CD4-positive, alpha-beta T cell (primary cell): Measurements from ENCODE around the gene C19orf25. TPM values are rescaled to one million over a fixed set of nuclear protein-coding genes. Genes with fewer than 3 reads are reported as not detected.
A peak's percentile ranks its signal among the peaks of the same experiment; 100 is the strongest.

ENCODE experiments used
- ATAC-seq: fragments of 200-7000 bp; cut with Tn5 transposase; one replicate; pipeline ENCODE4 v1.10.0; 2022; ENCODE audit warnings: mild to moderate bottlenecking; ENCODE audit not compliant: poor library complexity
- CTCF ChIA-PET: fragments of 350-600 bp; sonication (Branson Sonifier 250); formaldehyde crosslinking; loops from one replicate; lab custom pipeline; 2021; ENCODE audit warnings: antibody characterized with exemption, inconsistent platforms; lab: Charles Lee
- POLR2A ChIA-PET: fragments of 350-600 bp; sonication (Branson Sonifier 250); formaldehyde crosslinking; loops from one replicate; lab custom pipeline; 2021; ENCODE audit warnings: antibody characterized with exemption, inconsistent platforms; lab: Charles Lee
- DNase-seq, 14 experiments: peaks; one replicate each; pipeline ENCODE4 v3.0.0-alpha.2; 2013 to 2020; ENCODE audit warnings: mixed read lengths in 2 of 14
- H3K27ac ChIP-seq, 2 donors: one replicate each; pipeline versions ENCODE4 v1.5.1 to v1.7.0; 2013; ENCODE audit warnings: low read length in 2 of 2, low read depth in 1 of 2, mild to moderate bottlenecking in 1 of 2
- H3K27me3 ChIP-seq, 2 experiments: 1 replicate in 1 of 2; 2 replicates in 1 of 2; pipeline versions ENCODE4 v1.6.1 to v1.7.0; 2013; ENCODE audit warnings: low read length in 2 of 2, control low read depth in 1 of 2, mild to moderate bottlenecking in 1 of 2, moderate library complexity in 1 of 2; ENCODE audit not compliant: insufficient read depth in 2 of 2, control insufficient read depth in 1 of 2
- H3K36me3 ChIP-seq: one replicate; pipeline ENCODE4 v1.6.1; 2013; ENCODE audit warnings: low read length, control low read depth; ENCODE audit not compliant: insufficient read depth
- H3K4me1 ChIP-seq: one replicate; pipeline ENCODE4 v1.6.1; 2013; ENCODE audit warnings: low read length, control low read depth; ENCODE audit not compliant: insufficient read depth
- H3K4me3 ChIP-seq: one replicate; pipeline ENCODE4 v1.5.1; 2013; ENCODE audit warnings: mild to moderate bottlenecking, low read length, moderate library complexity
- H3K9me3 ChIP-seq, 2 experiments: 1 replicate in 1 of 2; 2 replicates in 1 of 2; pipeline versions ENCODE4 v1.6.1 to v1.7.0; 2013; ENCODE audit warnings: low read length in 2 of 2, mild to moderate bottlenecking in 2 of 2, control low read depth in 1 of 2, moderate library complexity in 1 of 2; ENCODE audit not compliant: control insufficient read depth in 1 of 2, insufficient read depth in 1 of 2
- H3K27ac Mint-ChIP-seq: one replicate; pipeline ENCODE4 v1.8.0; 2020; ENCODE audit warnings: mixed read lengths
- H3K27me3 Mint-ChIP-seq: one replicate; pipeline ENCODE4 v1.8.0; 2021; ENCODE audit warnings: mixed read lengths
- H3K36me3 Mint-ChIP-seq: one replicate; pipeline ENCODE4 v1.8.0; 2021; ENCODE audit warnings: low read depth, mixed read lengths
- H3K4me1 Mint-ChIP-seq: one replicate; pipeline ENCODE4 v1.8.0; 2021; ENCODE audit warnings: low read depth, mixed read lengths
- H3K4me3 Mint-ChIP-seq: one replicate; pipeline ENCODE4 v1.8.0; 2020; ENCODE audit warnings: mild to moderate bottlenecking, mixed read lengths
- H3K9me3 Mint-ChIP-seq: one replicate; pipeline ENCODE4 v1.8.0; 2020; ENCODE audit warnings: mixed read lengths
- intact Hi-C, 2 experiments: fragments of 100-400 bp; cut with DNase I in 1 of 2; cut with micrococcal nuclease in 1 of 2; formaldehyde crosslinking; loops; one replicate each; pipeline versions ENCODE4 v1.15.1 to v1.9.0; 2023 to 2025; cut with DNase I, micrococcal nuclease
- total RNA-seq, 174 experiments: library from RNA in 2 of 174; stranded (reverse) in 2 of 174; gene quantifications; one replicate each; pipeline ENCODE4 v1.2.3 and lab custom pipeline; 2021 to 2026
- TF ChIP-seq, protein P1 (sequence below): fragments of 200-600 bp; IDR thresholded peaks from one replicate; pipeline ENCODE4 v1.8.0; 2022; ENCODE audit warnings: antibody characterized with exemption, mild to moderate bottlenecking

Gene C19orf25
- total RNA-seq, 2 experiments from 2014 or later, result 14.9 to 15.8 TPM

DNA sequence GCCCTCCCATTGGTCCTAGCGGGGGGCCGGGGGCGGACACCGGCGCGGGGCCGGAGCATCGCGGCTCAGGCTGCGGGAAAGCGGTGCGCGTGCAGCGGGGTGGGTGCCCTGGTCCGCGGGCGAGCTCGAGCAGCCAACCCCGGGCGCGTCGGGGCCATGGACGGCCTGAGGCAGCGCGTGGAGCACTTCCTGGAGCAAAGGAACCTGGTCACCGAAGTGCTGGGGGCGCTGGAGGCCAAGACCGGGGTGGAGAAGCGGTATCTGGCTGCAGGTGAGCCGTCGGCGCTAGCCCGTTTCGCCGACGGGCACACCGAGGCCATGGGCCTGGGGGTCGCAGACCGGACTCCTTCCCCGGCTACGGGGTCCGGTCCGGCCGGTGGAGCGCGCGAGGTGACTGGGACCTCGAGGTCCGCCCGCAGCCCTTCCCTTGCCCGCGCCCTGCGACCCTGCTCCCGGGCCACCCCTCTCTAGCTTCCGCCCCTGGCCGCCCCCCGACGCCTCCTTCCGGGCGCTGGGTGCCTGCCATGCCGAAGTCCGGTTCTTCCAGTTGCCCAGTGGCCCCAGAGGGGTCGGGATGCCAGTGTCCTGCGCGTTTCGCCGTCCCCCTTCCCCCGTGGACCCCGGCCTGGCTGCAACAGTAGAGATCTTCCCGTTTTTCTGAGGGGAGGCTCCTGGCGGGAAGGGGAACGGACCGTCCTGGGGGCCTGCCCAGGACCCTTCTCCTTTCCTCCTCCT is 12.3 kb upstream of the C19orf25 start, which contains the start of gene REEP6:
Gene REEP6, plus strand, starts transcription at position 68 of the 735 bp plus-strand sequence. Its CDS starts 89 bp downstream, at position 157.
- Mint-ChIP-seq H3K27me3 (no peaks in the 10 kb centered on the region), H3K4me3 (peak within 1 kb of the TSS; percentile 84), H3K27ac (peak within 1 kb of the TSS; percentile 60), H3K9me3 (no peaks in the 10 kb centered on the region), H3K36me3 (peaks cover 4% of the 10 kb centered on the region), H3K4me1 (peaks cover 12% of the 10 kb centered on the region)
- Histone ChIP-seq H3K27ac (peak within 1 kb of the TSS; percentile 29 to 34), H3K27me3 (no peaks in the 10 kb centered on the region), H3K9me3 (peaks cover 0 to 1% of the 10 kb centered on the region in 2 experiments), H3K4me3 (peak within 1 kb of the TSS; percentile 61), H3K4me1 (peaks cover 23% of the 10 kb centered on the region), H3K36me3 (no peaks in the 10 kb centered on the region)
- DNase-seq, result no peak
- ATAC-seq, result no peak
- TF ChIP-seq, protein P1, sequence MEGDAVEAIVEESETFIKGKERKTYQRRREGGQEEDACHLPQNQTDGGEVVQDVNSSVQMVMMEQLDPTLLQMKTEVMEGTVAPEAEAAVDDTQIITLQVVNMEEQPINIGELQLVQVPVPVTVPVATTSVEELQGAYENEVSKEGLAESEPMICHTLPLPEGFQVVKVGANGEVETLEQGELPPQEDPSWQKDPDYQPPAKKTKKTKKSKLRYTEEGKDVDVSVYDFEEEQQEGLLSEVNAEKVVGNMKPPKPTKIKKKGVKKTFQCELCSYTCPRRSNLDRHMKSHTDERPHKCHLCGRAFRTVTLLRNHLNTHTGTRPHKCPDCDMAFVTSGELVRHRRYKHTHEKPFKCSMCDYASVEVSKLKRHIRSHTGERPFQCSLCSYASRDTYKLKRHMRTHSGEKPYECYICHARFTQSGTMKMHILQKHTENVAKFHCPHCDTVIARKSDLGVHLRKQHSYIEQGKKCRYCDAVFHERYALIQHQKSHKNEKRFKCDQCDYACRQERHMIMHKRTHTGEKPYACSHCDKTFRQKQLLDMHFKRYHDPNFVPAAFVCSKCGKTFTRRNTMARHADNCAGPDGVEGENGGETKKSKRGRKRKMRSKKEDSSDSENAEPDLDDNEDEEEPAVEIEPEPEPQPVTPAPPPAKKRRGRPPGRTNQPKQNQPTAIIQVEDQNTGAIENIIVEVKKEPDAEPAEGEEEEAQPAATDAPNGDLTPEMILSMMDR, result no peak
- ChIA-PET CTCF (interaction anchor here (0.6 to 1.6 kb wide), 2 partner anchors 20 to 27 kb away, joined by 3 to 9 read pairs; no protein-coding TSS in a partner anchor), POLR2A (interaction anchor here (0.7 to 1.8 kb wide), 11 partner anchors 15 to 980 kb away, joined by 3 to 8 read pairs (median 4); partner anchors contain the start of genes CIRBP, FAM174C and MBD3)
- intact Hi-C loops, result loop anchor here in 1 of 2 experiments (1.0 to 2.0 kb wide), 3 partner anchors 17 to 84 kb away; partner anchors contain the start of gene DAZAP1

DNA sequence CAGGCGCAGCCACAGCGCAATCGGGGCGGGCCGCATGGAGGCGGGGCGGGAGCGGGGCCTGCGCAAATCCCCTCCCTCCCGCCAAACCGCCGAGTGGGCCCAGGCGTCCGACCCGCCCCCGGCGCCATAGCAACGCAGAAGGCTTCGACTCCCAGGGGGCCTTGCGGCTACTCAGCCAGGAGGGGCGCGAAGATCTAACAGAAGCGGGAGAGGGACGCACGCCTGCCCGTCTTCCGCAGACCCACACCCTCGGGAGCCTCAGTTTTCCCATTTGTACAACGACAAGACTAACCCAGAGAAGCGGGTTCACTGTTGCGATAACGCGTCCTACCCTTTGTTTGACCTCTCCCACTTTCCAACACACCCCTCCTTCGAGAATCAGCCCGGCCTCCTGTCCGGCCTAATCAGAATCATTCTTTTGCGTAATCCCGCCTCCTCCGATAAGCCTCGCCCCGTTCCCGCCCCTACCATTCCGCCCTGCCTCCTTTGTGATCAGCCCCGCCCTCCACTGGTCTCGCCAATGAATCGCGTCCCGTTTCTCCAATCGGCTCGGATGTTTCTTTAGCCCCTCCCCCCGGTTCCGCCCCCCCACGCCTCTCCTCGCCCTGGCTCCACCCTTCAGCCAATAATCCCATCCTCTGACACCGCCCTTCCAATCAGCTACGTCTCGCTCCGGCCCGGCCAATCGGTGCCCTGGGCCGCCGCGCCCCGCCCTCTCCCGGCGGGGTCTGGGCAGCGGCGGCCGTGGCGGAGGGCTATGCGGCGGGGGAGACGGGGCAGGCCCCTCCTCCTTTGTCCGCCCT is 11.5 kb upstream of the C19orf25 start, which contains the start of gene PCSK4:
Gene PCSK4, minus strand, starts transcription at position 40 of the 803 bp plus-strand sequence. Its CDS starts 4 bp downstream, at position 36.
- Histone ChIP-seq H3K4me3 (peak within 1 kb of the TSS; percentile 61), H3K4me1 (peaks cover 23% of the 10 kb centered on the region), H3K36me3 (no peaks in the 10 kb centered on the region), H3K27me3 (no peaks in the 10 kb centered on the region), H3K9me3 (no peaks in the 10 kb centered on the region), H3K27ac (peak within 1 kb of the TSS; percentile 29 to 34)
- Mint-ChIP-seq H3K9me3 (no peaks in the 10 kb centered on the region), H3K27me3 (no peaks in the 10 kb centered on the region), H3K4me1 (peaks cover 12% of the 10 kb centered on the region), H3K27ac (peak within 1 kb of the TSS; percentile 60), H3K36me3 (peaks cover 4% of the 10 kb centered on the region), H3K4me3 (peak within 1 kb of the TSS; percentile 84)
- intact Hi-C loops, result loop anchor here (1.0 to 2.0 kb wide), 5 partner anchors 11 to 84 kb away; partner anchors contain the start of genes C19orf25 (in 1 of the 2) and DAZAP1 (in 1 of the 2)
- ChIA-PET POLR2A (interaction anchor here (0.7 to 1.8 kb wide), 11 partner anchors 14 to 979 kb away, joined by 3 to 8 read pairs (median 4); partner anchors contain the start of genes CIRBP, FAM174C and MBD3), CTCF (interaction anchor here (0.6 to 1.6 kb wide), 2 partner anchors 19 to 28 kb away, joined by 3 to 9 read pairs; no protein-coding TSS in a partner anchor)
- DNase-seq (peak; percentile 96 to 99 (median 98)), ATAC-seq (peak; percentile 86)
- TF ChIP-seq, protein P1, result no peak
